IPS-18c (cell line): ENCODE results near the gene MCTP1.
"Not testable (repeated sequence)": the region's sequence is repeated elsewhere in the genome, so short reads cannot be mapped to it uniquely, and the experiment has no call there.

Experiments
- H3K4me3 ChIP-seq: 2 replicates; pipeline ENCODE4 v1.7.0; 2013; ENCODE audit warnings: low read depth, mild to moderate bottlenecking, low read length, moderate library complexity; ENCODE audit not compliant: insufficient read depth
- H3K9me3 ChIP-seq: one replicate; pipeline ENCODE4 v1.6.1; 2013; ENCODE audit warnings: mild to moderate bottlenecking, low read length, moderate library complexity; ENCODE audit not compliant: control insufficient read depth, insufficient read depth

The MCTP1 gene

DNA sequence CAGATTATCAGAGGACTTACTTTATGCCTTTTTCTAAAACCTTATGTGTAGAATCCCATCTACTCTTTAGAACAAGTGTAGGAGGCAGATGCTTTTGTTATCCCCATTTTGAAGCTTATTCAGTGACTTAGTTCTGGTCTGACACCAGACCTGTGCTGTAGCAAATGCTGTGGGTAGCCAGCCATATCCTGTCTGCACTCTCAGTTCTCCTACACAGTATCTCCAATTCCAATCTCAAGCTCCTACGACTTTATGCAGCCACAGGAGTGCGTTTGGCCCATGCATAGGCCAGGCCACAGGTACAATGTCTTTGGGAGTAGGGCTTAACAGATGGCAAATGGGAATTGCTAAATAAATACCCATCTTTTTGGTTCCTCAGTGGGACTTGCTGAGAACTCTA, 292.6 kb downstream of the MCTP1 start:
- Histone ChIP-seq H3K9me3 (no peaks in the 10 kb centered on the region), H3K4me3 (no peak overlapping the region)

DNA sequence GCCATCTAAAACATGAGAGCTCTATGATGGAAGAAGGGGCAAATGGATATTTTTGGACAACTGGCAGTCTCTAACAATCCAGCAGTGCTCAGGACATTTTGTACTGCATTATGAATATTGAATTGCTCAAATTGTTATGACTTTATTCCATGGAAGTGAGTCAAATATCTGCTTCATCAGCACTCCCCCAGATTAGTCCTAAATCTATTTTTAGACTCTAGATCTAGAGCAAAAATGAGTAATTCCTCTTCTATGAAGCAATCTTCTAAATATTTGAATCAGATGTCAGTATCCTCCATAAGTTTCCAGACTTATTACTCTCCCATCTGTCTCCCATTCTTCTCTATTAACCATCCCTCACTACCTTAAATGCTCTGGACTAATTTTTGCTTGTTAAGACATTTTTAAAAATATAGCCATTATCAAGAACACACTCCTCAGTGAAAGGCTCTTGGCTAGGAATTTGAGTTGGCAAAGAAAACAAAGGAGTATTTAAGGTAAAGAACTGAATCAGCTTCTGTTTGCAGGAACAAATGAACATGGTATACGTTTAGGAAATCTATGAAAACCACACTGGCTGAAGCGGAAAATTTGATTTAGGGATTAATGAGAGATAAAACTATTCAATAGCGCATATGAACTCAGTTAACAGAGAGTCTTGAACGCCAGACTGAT, 300.9 kb downstream of the MCTP1 start:
- H3K4me3 ChIP-seq: no peak overlapping the region
- no peaks in the 10 kb centered on the region for H3K9me3 ChIP-seq

DNA sequence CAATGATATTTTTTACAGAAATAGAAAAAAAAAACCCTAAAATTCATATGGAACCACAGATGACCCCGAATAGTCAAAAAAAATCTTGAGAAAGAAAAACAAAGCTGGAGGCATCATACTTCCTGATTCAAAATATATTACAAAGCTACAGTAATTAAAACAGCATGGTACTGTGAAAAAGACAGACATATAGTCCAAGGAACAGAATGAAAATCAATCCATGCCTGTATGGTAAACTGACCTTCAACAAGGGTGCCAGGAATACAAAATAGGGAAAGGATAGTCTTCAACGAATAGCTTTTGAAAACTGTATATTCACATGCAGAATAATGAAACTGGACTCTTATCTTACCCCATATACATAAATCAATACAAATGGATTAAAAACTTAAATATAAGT, 307.5 kb downstream of the MCTP1 start:
- no peak overlapping the region for H3K4me3 ChIP-seq
- H3K9me3 ChIP-seq: no peaks in the 10 kb centered on the region

DNA sequence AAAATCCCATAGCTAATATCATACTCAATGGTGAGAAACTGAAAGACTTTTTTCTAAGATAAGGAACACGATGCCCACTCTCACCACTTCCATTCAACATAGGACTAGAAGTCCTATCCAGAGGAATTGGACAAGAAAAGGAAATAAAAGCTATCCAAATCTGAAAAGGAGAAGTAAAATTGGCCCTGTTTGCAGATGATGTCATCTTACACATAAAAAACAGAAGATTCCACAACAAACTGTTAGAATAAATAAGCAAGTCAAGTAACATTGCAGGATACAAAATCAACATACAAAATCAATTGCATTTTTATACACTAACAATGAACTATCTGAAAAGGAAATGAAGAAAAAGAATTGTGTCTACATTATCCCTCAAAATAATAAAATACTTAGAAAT, 308.0 kb downstream of the MCTP1 start:
- Histone ChIP-seq H3K4me3 (no peak overlapping the region), H3K9me3 (no peaks in the 10 kb centered on the region)

DNA sequence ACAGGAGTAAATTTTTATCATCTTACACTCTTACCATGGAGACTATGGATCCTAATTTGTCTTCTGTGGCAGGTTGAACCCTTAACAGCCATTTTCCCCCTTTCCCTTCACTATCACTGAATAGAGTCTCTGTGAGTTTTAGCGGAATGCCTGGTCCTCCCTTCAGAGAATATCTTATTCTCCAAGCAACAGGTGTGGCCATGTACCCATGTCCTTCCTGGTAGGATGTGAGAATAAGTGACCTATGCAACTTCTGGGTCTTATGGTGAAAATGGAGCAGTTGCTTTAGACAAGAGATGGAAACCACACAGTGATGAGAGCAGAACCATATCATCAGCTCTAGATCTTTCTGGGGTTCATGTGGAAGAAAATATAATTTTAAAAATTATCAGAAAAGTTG, 312.6 kb downstream of the MCTP1 start:
- Histone ChIP-seq H3K4me3 (no peak overlapping the region), H3K9me3 (no peaks in the 10 kb centered on the region)

DNA sequence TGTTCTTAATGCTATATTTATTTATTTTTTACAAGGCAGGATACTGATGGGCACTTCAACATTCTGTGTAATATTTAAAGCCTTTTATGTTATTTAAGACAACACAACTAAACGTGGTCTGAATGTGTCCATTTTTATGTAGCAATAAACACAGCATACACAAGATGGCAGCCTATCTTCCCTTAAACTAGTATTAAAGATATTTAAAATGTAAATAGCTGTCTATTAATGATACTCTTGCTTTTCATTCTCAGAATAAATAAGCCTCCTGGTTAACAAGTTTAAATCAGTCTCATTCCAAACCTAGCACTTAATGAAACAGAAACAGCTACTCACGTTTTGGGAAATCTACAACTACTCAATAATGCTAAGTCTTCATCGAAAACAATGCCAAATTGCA, 315.7 kb downstream of the MCTP1 start:
- H3K4me3 ChIP-seq: no peak overlapping the region
- no peaks in the 10 kb centered on the region for H3K9me3 ChIP-seq

DNA sequence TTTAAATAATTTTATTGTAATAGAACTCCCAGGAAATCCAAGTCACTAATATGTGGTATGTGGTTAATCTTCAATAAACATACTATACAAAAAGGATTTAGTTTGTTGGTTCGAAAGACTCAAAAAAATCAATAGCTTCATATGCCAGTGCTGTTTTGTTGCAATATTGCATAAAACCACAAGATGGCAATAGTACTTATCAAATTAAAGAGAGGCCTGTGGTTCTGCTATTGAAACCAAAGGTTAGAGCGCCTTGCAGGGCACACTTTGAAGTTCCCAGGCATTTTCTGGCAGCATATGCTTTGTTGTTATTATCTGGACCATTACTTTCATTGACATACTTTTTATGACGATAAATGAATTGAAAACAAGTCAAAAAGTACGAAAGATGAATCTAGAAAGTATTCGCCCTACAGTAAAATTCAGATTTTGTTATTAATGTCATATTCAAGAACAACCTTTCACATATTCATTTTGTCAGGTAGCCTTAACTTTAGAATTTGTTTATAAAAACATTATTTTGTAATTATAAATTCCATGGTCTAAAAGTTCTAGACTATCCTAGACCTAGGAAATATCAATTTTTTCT, 316.3 kb downstream of the MCTP1 start:
- H3K9me3 ChIP-seq: no peaks in the 10 kb centered on the region
- no peak overlapping the region for H3K4me3 ChIP-seq

DNA sequence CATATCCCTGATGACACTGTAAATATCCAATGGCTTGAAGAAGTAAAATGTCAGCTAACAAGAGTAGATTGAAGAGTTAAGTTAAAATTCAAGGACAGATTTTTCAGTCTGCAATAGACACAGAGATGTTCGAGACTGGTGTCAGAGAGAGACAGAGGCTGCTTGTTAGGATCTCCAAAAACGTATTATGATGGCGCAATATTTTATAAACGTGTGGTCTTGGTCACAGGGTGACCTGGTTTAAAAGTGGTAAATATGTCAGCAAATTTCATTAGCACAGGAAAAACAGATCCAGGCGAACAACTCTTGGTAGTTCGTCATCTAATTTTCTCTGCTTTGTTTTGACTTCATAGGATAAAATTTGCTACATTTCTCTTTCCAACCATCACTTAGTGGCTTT, 317.4 kb downstream of the MCTP1 start:
- Histone ChIP-seq H3K9me3 (no peaks in the 10 kb centered on the region), H3K4me3 (no peak overlapping the region)

DNA sequence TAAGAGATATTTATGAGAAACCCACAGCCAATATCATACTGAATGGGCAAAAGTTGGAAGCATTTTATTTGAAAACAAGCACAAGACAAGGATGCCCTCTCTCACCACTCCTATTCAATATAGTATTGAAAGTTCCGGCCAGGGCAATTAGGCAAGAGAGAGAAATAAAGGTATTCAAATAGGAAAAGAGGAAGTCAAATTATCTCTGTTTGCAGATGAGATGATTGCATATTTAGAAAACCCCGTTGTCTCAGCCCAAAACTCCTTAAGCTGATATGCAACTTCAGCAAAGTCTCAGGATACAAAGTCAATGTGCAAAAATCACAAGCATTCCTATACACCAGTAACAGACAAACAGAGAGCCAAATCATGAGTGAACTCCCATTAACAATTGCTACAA, 325.6 kb downstream of the MCTP1 start:
- not testable (repeated sequence) for H3K9me3 ChIP-seq, H3K4me3 ChIP-seq

DNA sequence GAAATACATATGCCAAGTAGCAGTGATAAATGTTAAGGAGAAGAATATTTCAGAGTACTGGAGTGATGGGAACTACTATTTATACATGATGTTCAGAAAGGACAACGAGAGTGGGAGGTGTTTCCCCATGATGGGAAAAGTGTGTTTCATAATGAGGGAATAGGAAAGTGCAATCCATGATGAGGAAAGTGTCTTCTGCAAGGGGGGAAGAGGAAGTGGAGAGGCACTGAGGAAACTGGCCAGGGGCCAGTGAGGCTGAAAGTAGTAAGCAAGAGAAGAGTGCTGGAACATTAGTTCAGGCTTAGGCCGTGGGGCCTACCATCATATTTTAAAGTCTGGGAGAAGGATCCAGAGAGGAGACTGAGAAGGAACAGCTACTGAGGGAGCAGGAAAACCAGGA, 339.2 kb downstream of the MCTP1 start:
- Histone ChIP-seq H3K9me3 (no peaks in the 10 kb centered on the region), H3K4me3 (no peak overlapping the region)

DNA sequence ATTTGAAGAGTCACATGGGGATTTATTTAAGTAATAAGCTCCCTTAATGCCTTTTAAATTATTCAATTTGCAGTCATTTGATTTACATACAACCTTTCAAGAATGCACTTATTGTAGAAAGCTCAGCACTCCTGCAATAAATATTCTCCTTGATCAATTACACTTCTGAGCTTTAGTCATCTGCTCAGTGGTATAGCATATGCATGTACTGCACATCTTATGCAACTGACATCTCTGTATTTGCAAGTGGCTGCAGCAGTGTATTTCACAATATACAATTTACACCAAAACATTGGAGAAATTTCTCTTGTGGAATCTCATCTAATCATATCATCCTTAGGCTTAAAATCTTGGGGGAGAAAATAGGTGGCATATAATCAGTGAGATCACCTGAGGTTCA, 340.7 kb downstream of the MCTP1 start:
- H3K4me3 ChIP-seq: no peak overlapping the region
- no peaks in the 10 kb centered on the region for H3K9me3 ChIP-seq

DNA sequence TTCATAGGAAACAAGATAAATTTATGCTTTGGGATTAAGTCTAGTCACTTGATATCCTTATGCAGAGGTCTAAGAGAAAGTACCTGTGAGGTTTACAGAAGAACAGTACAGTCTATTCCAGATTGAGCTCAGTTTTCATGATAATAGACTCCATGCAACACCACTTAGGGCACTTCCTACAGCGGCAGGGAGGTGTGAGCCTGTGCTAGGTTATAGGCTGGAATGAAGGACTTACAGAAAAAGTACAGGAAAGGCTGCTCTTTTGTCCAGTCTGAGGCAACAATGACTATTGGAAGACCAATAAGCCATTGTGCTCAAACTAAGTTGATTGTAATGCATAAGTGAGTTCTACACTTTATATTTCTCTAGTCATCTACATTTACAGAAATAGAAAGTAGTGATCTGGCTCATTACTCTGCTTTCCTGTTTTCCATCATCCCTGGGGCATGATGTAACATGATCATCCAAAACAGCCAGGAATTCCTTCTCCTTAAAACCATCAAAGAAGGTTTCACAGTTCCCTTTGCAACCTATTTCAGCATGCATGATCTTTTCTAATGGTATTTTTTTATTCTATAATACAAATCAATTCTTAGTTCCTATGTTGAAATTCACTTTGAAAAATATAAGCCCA, 343.7 kb downstream of the MCTP1 start:
- no peak overlapping the region for H3K4me3 ChIP-seq
- H3K9me3 ChIP-seq: no peaks in the 10 kb centered on the region

DNA sequence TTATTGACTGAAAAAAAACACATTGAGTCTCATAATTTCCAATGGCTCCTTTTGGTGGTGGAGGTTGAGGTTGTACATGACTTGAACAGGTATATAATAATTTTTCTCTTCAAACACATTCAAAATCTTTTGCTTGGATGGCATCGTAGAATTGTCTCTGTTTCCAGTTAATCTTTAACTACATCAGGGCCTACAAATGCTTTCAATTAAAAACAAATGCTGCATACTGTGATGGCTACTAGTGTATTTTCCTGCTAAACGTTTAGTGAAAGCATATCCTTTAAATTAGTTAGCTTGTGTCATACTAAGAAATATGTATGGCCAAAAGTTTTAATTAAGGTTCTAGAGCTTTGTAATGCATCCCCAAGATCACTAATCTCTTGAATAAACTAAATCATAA, 352.6 kb downstream of the MCTP1 start:
- H3K9me3 ChIP-seq: no peaks in the 10 kb centered on the region
- H3K4me3 ChIP-seq: no peak overlapping the region

DNA sequence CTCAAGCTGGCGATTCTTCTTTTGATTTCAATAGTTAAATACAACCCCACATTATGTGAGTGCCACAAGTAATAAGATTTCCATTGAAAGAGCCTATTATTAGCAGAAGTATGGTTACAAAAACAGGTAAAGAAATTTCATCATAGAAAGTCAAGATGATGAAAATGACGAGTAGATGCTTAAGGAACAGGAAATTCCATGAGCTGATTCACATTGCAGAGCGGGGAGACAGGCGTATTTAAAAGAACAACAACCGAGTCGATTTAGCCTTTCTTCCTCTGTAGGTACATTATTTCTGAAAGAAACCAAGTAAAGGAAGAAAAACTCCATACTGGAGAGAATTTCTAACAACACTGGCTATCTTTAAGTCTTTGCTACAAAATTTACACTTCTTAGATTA, 356.0 kb downstream of the MCTP1 start:
- Histone ChIP-seq H3K9me3 (peaks cover 2% of the 10 kb centered on the region), H3K4me3 (no peak overlapping the region)

DNA sequence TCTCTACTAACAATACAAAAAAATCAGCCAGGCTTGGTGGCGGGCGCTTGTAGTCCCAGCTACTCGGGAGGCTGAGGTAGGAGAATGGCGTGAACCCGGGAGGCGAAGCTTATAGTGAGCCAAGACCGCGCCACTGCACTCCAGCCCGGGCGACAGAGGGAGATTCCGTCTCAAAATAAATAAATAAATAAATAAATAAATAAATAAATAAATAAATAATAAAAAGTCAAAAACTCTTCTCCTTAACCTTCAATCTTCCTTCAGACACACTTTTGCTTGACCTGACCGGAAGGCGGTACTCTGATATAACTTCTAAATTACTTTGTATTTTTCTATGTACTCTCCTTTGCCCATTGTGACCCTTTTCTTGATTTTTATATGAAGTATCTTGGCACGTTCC, 364.3 kb downstream of the MCTP1 start:
- peaks cover 2% of the 10 kb centered on the region for H3K9me3 ChIP-seq
- no peak overlapping the region for H3K4me3 ChIP-seq

DNA sequence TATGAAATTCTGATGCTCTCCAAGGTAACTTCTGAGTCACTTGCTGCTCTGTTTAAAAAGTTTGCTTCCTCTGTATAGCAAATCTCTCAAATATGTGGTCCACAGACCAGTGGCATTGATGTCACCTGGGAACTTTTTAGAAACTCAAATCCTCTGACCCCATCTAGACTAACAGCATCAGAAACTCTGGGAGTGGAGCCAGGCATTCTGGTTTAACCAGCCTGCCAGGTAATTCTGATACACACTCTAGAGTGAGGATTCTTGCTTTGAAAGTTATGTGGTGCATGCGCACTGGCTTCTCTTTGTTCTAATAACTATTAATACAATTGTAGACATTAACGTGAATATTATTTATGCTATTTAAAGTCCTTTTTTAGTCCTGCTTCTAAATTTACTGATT, 368.3 kb downstream of the MCTP1 start:
- no peak overlapping the region for H3K4me3 ChIP-seq
- H3K9me3 ChIP-seq: no peaks in the 10 kb centered on the region

DNA sequence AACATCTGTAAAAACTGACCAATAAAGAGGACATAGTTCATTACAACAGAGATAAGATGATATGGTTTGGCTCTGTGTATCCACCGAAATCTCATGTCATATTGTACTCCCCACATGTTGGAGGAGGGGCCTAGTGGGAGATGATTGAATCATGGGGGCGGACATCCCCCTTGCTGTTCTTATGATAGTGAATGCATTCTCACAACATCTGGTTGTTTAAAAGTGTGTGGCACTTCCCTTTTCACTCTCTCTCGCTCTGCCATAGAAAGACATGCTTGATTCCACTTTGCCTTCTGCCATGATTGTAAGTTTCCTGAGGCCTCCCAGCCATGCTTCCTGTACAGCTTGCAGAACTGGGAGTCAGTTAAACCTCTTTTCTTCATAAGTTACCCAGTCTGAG, 373.6 kb downstream of the MCTP1 start:
- H3K4me3 ChIP-seq: no peak overlapping the region

DNA sequence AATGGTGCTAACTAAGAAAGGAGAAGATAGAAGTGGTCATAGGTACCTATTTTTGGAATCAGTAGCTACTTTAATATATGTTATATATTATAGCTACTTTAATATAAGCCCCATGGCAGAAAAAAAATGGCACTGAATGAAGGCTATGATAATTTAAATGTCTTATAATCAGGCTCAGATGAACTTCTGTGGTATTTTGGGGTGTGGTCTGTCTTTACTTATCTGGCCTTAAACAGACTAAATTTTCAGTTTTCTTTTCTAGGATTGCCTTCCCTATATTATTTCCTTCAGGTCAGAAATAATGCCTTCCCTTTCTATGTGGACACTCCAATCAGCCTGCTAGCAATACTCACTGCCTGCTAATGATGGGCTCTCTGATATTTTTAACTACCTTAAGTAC, 374.2 kb downstream of the MCTP1 start:
- Histone ChIP-seq H3K9me3 (no peaks in the 10 kb centered on the region), H3K4me3 (no peak overlapping the region)

More for the DNA sequence above, 373.6 kb downstream of the MCTP1 start:
- H3K9me3 ChIP-seq: no peaks in the 10 kb centered on the region
